ENCODE data around the gene PSMD13.
"Not testable (repeated sequence)": the region's sequence is repeated elsewhere in the genome, so short reads cannot be mapped to it uniquely, and the experiment has no call there.

Gene PSMD13

DNA sequence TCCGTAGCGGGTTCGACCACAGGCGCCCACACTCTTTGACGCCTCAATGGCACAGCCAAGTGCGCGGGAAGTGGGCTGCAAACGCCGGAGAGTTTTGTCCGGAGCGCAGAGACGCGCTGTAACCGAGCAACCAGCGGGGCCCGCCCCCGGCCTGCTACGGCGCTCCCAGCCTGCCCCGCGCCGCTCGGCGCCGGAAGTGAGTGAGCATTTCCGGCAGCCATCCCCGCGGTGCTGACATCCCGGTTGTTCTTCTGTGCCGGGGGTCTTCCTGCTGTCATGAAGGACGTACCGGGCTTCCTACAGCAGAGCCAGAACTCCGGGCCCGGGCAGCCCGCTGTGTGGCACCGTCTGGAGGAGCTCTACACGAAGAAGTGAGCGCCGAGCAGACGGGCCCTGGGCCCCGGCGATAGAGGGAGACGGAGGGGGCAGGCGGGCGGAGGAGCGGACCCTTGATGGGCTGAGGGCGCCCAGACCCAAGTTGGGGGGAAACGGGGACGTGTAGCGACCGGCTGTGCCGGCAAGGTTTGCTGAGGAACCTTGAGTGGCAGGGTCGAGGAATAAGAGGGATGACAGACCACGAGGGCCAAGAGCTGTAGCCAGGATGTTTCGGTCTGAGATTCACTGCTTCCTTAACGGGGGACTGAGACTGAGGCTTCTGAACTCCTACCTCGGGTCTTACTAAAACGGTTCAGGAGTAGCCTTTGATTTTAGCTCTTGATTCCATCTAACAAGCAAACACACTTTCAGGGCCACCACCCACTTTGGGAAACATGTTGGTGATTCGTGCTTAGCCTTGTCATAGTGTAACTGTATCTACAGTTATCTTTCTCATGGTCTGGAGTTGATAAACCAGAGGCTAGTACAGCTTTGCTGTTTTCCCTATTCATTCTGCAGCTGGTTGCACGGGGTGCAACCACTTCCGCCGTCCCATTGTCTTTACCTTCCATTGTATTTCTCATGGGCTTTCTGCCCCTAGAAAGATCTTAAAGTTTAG is at the start of gene PSMD13:
Gene PSMD13 (plus strand): TSS at position 203 of the 994 bp plus-strand sequence. CDS start 74 bp downstream, at position 277.
- peak; percentile 78 for DNase-seq (ENCODE audit: low read depth in 2 of 2)

DNA sequence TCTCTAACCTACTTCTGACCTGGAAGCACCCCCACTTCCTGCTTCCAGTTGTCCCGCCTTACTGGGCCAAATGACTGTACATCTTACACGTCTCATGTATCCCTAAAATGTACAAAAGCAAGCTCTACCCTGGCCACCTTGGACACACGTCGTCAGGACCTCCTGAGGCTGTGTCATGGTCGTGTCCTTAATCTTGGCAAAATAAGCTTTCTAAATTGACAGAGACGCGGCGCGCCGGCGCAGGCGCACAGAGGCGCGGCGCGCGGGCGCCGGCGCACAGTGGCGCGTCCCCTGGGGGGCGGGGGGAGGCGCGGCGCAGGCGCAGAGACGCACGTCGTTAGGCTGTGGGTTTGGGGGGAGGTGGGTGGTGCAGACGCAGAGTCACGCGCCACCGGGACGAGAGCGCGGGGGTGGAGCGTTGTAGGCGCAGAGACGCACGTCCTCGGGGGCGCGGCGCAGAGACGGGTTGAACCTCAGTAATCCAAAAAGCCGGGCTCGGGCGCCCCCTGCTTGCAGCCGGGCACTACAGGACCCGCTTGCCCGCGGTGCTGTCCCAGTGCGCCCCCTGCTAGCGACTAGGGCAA is 47.5 kb upstream of the PSMD13 start:
- not testable (repeated sequence) for DNase-seq (ENCODE audit: low read depth in 2 of 2)

DNA sequence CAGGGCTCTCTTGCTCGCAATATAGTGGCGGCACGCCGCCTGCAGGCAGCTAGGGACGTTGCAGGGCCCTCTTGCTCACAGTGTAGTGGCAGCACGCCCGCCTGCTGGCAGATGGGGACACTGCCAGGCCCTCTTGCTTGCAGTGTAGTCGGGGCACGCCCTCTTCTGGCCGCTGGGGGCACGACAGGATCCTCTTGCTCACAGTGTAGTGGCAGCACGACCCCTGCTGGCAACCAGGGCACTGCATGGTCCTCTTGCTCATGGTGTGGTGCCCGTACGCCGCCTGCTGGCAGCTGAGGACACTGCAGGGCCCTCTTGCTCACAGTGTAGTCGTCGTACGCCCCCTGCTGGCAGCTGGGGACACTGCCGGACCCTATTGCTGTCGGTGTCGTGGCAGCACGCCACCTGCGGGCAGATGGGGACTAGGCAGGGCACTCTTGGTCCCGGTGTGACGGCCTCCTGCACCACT is 46.9 kb upstream of the PSMD13 start:
- DNase-seq (ENCODE audit: low read depth in 2 of 2) = not testable (repeated sequence)

DNA sequence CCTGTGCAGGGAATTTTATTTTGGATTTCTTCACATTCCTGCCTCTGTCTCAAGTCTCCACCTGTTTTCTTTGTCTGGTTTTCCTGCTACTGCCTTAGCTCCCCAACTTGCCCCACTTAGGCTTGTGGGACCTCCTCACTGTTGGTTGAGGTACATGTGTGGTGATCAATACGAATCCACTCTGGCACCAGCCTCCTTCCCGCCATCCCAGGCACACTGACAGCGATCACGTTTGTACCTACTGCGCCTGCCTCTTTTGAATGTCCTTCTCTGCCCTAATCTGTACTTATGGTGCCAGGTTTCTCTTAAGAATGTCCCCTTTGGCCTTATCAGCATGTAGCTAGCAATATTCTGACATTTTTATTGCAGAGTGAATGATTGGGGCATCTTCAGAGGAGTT is 46.2 kb upstream of the PSMD13 start:
- DNase-seq (ENCODE audit: low read depth in 2 of 2) = not testable (repeated sequence)

DNA sequence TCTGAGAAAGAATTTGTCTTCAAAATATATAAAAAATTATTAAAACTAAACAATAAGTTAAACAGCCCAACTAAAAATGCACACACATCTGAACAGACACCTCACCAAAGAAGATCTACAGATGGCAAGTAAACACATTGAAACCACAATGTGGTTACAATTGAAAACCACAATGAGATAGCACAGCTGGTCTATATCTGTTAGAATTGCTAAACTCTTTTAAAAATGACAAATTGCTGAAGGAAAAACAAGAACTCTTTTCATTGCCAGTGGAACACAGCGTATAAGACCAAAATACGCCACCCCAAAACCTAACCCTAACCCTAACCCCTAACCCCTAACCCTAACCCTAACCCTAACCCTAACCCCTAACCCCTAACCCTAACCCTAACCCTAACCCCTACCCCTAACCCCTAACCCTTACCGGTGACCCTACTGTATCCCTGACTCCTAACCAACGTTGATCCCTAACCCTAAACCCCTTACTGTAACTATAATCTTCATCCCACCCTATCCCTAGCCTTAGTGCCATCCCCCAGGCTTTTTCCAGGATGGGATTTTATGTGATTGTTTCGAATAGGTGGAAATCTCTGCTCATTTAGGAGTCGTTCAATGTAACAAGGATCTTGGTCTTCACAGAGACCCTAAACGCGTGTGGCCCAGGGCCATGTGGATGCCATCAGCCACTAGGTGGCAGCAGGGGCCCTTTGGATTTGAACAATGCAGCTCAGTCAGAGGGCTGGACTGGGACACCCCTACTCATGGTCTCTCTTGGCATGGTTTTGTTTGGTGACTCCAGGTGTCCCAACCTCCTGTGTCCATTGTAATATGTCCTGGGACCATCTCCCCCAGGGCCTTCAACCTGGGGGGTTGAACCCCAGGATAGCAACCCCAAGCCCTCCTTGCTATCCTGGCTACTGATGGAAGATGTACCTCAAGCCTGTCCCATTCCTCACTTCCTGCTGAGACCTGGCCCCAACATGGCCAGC is 45.0 kb upstream of the PSMD13 start:
- peak in 1 of 2 donors; percentile 42 for DNase-seq (ENCODE audit: low read depth in 2 of 2)

DNA sequence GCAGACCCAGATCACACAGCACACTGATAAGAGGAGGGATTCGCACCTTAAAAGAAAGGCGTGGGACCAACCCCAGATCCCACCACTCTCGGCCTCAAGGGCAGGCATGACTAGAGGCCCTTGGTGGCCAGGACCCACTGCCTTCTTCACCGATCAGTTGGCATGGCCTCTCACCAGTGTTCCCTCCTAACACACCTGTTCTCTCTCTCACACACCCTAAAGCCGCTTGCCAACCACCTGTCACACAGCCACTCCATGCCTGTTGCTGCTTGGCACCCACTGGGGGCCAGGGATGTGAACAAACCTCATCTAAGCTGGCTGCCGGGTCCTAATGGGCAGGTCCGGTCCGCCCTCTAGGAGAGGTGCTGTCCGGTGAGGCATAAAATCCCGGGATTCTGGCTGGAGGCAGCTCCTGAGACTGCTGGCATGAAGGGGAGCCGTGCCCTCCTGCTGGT is 44.1 kb upstream of the PSMD13 start, which contains the start of gene SCGB1C1:
Gene SCGB1C1 (plus strand): TSS at position 405 of the 455 bp plus-strand sequence. CDS start 22 bp downstream, at position 427.
- not testable (repeated sequence) for DNase-seq (ENCODE audit: low read depth in 2 of 2)

DNA sequence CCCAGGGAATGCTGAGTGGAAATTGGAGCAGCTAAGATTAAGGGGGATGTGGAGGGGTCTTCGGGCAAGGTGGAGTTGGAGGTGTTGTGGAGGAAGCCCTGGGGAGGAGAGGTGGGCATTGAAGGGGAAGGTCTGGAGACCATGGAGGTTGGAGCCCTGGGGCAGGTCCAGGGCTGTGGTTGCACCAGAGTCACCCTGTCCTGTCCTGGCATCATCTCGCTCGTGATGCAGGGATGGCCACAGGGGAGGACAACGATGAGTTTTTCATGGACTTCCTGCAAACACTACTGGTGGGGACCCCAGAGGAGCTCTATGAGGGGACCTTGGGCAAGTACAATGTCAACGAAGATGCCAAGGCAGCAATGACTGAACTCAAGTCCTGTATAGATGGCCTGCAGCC is 43.3 kb upstream of the PSMD13 start:
- not testable (repeated sequence) for DNase-seq (ENCODE audit: low read depth in 2 of 2)

DNA sequence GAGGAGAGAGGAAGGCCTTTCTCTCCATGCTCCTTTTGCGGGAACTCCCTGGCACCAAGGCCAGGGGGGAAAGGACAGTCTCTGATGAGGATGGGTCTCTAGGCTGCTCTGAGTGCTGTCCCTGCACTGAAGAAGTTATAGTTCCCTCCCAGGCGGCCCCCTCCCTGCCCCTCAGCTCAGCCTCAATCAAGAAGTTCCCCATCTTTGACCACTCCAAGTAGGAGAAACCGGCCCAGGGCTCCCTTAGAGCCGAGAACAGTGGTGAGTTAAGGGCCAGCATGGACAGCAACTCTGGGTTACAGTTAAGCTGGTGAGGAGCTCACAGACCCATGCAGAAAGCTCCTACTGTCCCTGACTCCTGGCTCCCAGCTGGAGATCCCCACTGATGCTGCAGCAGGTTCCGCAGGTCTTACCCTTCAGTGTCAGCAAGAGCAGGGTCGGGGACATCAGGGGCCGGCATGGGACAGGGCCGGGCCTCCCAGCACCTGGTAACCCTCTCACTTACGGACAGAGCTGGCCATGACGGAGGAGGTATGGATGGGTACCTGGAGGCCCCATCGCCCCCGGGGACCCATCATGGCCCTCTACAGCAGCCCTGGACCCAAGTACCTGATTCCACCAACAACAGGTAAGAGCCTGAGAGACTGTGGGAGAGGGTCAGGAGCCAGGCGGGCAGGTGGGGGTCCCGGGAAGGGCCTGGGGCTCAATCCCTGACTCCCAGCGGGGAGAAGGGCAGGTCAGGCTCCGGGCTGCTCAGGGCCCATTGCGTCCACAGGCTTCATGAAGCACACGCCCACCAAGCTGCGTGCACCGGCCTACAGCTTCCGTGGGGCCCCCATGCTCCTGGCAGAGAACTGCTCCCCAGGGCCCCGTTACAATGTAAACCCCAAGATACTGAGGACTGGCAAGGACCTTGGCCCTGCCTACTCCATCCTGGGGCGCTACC is 39.7 kb upstream of the PSMD13 start:
- no peak for DNase-seq (ENCODE audit: low read depth in 2 of 2)

DNA sequence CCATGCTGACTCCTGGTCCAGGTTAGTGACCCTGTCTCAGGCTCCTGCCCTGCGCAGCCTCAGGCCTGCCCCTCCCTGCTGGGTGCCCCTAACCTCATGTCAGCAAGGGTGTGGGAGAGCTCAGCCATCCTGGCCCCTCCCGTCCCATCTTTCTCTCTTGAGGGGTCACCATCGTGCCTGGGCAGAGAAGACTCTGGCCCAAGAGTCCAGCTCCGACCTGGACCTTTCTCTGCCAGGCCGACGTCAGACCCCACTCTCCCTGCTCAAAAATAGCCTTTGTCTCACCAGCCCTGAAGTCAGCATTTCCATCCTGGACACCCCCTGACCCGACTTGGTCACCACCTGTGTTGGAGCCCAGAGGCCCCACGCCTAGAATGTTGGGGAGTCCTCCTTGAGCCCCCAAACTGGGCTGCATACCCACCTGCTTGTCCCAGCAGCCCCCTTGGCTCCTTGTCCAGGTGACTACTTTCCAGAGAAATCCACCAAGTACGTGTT is 39.0 kb upstream of the PSMD13 start:
- DNase-seq (ENCODE audit: low read depth in 2 of 2) = no peak

DNA sequence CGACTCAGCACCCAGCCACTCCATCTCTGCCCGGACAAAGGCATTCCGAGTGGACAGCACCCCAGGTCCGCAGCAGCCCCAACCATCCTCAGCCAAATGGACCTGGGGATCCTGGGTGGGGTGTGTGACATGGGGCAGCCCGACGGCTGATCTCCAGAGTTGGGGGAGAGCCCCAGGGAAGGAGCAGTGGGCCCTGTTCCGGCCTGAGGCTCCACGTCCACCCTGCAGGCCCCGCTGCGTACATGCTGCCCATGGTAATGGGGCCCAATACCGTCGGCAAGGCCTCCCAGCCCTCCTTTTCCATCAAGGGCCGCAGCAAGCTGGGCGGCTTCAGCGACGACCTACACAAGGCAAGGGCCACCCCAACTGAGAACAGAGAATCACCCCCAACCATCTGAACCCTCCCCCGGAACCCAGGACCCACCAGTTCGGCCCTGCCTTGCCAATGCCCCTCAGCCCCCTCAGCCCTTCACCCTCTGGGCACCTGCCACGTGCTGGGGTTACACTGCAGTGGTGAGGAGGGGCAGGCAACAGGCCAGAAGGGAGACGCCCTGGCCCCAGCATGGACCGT is 38.5 kb upstream of the PSMD13 start:
- DNase-seq (ENCODE audit: low read depth in 2 of 2) = no peak

DNA sequence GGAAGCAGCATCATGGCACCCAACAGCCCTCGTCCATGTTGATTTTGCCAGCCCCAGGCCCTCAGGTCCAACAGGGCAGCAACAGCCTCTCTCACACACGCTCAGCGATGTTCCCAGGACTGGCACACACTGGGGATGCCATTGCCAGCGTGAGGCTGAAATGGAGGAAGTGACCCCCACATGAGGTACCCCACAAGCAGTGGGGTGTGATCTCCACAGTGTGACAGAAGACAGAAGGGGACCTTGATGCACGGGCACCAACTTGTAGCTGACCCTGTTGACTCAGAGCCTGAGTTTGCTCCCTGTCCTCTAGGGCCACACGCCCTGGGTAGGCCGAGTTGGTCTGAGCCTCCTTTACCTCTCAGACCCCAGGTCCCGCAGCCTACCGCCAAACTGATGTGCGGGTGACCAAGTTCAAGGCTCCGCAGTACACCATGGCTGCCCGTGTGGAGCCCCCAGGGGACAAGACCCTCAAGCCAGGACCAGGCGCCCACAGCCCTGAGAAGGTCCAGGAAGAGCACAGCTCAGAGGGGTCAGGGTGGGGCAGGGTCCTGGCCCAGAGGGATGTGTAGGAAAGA is 37.7 kb upstream of the PSMD13 start:
- DNase-seq (ENCODE audit: low read depth in 2 of 2) = no peak

DNA sequence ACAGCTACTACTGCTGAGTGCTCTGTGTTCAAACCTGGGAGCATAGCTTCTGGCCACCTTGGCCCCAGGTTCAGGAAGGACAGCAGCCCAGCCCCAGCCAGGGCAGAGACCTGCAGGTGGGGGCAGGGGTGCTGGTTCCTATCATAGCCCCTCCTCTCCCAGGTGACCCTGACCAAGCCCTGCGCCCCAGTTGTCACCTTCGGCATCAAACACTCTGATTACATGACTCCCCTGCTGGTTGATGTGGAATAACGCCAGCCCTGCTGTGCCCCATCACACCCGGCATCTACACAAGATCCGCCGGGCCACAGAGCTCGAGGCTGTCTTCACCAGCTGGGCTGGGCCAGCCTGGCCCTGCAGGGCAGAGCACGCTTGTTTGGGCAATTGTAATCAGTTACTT is 37.0 kb upstream of the PSMD13 start:
- DNase-seq (ENCODE audit: low read depth in 2 of 2) = no peak

DNA sequence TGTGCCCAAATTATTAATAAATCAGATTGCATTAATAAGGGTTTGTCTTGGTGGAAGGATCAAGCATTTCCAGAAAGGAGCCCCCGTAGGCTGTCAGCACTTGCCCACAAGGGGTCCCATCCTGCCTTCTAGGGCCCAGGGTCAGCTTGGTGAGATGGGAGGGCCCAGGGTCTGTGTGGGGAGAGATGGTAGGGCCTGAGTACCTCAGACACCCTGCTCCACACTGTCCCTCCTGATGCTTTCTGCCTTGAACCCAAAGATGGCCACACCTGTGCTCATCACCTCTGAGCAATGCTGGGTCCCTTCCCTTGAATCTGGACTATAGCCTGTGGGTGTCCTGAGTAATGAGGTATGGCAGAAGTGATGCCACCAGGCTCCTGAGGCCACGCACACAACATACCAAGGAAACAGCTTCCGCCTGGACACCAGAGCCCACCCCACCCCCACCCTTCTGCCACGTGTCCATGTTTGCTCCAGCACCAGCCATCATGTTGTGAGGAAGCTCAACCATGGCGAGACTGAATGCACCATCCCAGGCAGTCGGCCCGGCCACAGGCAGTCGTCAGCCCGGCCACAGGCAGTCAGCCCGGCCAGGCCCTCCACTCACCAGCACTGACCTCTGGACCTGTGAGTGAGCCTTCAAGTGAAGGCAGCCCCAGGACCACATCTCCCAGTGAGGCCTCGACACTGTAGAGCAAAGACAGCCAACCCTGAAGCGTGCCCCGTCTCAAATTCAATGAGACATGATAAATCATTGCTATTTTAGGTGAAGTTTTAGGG is 36.4 kb upstream of the PSMD13 start:
- no peak for DNase-seq (ENCODE audit: low read depth in 2 of 2)

DNA sequence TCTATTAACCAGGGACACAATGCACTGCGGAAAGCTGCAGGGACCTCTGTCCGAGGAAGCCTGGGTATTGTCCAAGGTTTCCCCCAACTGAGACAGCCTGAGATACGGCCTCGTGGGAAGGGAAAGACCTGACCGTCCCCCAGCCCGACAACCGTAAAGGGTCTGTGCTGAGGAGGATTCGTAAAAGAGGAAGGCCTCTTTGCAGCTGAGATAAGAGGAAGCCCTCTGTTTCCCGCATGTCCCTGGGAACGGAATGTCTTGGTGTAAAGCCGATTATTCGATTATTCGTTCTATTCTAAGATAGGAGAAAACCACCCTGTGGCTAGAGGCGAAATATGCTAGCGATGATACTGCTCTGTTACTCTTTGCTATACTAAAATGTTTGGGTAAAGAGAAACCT is 34.8 kb upstream of the PSMD13 start:
- DNase-seq (ENCODE audit: low read depth in 2 of 2) = no peak

DNA sequence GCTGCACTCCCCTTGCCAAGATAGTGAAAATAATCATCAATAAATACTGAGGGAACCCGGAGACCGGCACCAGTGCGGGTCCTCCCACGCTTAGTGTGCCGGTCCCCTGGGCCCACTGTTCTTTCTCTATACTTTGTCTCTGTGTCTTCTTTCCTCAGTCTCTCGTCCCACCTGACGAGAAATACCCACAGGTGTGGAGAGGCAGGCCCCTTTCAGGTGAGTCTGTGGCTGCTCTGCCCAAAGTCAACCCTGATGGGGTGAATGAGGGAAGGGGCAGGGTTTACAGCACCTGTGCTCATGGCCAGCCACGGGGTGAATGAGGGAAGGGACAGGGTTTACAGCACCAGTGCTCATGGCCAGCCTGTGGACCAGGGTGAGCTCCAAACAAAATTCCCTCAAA is 34.3 kb upstream of the PSMD13 start:
- no peak for DNase-seq (ENCODE audit: low read depth in 2 of 2)

DNA sequence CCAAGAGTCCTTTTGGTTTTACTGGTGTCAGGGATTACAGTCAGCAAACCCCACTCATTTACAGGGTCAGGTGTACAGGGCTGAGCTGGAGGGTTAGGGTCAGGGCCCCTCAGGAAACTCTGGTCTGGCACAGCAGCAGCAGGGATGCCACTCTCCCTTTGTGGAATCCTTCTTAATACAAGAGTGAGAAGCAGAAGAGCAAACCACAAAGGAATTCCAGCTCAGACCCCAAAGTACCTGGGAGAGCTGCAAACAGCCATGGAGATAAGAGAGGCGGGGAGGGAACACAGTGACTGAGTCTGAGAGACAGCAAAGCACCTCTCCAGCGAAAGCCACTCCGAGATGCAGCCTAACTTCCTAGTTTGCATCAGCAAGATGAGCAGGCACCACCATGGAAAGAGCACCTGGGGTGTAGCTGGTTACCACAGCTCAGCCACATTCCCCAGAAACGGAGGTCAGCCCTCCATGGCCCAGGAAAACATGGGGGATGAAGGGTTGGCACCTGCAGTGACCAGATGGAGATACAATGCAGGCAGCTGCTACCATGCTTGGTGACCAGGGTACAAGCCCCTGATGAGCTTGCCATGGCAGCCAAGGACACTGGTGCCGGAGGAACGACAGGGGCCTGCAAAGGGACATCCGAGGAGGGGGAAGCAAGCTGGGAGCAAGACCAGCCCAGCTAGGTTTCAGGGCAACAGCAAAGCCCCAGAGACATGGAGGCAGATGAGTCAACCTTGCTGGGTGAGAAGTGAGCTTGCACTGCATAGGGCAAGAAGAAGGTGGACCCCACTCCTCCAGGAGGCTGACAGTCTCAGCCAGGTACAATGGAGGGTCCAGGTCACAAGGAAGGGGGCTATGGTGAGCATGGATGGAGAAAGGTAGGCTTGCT is 33.5 kb upstream of the PSMD13 start:
- no peak for DNase-seq (ENCODE audit: low read depth in 2 of 2)

DNA sequence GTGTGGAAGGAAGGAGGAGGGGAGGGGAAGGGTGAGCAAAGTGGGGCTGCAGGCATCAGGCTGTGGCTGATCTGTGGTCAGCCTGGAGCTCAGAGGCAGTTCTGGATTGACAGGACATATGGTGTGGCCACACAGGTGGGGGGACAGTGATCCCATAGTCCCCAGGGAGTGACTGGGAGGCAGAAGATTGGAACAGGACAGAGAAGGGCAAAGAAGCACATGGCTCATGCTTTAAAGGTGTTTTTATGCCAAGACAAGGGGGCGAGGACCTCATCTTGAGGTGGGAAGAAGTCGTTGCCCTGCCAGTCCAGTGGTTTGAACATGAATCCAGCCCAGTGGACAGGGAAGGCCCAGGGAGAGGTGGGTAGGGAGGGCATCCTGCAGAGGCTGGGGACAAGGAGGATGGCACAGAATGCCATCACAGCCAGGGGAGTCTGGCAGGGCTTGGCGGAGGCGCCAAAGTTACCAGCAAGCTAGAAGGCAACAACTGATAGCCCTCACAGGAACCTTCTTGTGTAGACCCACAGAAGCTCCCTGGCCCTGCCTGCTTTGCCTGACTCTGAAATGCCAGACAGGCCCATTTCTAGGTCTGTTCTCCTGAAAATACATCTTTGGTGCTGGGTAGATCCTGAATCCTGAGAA is 32.7 kb upstream of the PSMD13 start:
- DNase-seq (ENCODE audit: low read depth in 2 of 2) = no peak

Data from stimulated activated CD8-positive, alpha-beta memory T cell treated with anti-CD3 and anti-CD28 coated beads, Interleukin-2, amount 100 ng/mL, for 1 hour (primary cell).